ENCODE data around the gene USP48.

- TF ChIP-seq, protein P1, sequence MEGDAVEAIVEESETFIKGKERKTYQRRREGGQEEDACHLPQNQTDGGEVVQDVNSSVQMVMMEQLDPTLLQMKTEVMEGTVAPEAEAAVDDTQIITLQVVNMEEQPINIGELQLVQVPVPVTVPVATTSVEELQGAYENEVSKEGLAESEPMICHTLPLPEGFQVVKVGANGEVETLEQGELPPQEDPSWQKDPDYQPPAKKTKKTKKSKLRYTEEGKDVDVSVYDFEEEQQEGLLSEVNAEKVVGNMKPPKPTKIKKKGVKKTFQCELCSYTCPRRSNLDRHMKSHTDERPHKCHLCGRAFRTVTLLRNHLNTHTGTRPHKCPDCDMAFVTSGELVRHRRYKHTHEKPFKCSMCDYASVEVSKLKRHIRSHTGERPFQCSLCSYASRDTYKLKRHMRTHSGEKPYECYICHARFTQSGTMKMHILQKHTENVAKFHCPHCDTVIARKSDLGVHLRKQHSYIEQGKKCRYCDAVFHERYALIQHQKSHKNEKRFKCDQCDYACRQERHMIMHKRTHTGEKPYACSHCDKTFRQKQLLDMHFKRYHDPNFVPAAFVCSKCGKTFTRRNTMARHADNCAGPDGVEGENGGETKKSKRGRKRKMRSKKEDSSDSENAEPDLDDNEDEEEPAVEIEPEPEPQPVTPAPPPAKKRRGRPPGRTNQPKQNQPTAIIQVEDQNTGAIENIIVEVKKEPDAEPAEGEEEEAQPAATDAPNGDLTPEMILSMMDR (IDR thresholded peaks at IDR 0.05), result no peak
- TF ChIP-seq POLR2A (IDR thresholded peaks at IDR 0.05), result no peak
These were observed 66.8 kb downstream of the USP48 start for GRCh38 chr1:21716169-21716568.

Data from adrenal gland (tissue), 5 donors.